HG02973 (cell line): ENCODE data around the gene ITPKB.
A peak's percentile ranks its signal among the peaks of the same experiment; 100 is the strongest.

Source experiments
- ATAC-seq: cut with Tn5 transposase; IDR thresholded peaks from one replicate; pipeline ENCODE4 v1.9.1; 2021; ENCODE audit warnings: moderate library complexity; ENCODE audit not compliant: unreplicated experiment

Gene ITPKB

GRCh38 chr1:226654668-226655055 lies 84.4 kb downstream of the ITPKB start:
- ATAC-seq: no peak

GRCh38 chr1:226654046-226654667 lies 84.9 kb downstream of the ITPKB start:
- ATAC-seq: no peak

- peak; percentile 66 for ATAC-seq
Observed at GRCh38 chr1:226653311-226653921, 85.7 kb downstream of the ITPKB start.

GRCh38 chr1:226652613-226653012 lies 86.5 kb downstream of the ITPKB start:
- no peak for ATAC-seq

- no peak for ATAC-seq
Observed at GRCh38 chr1:226651732-226652105, 87.4 kb downstream of the ITPKB start.

- no peak for ATAC-seq
Observed at GRCh38 chr1:226651041-226651731, 87.9 kb downstream of the ITPKB start.

GRCh38 chr1:226650236-226650841 lies 88.7 kb downstream of the ITPKB start:
- ATAC-seq: no peak

- no peak for ATAC-seq
Observed at GRCh38 chr1:226649780-226650179, 89.3 kb downstream of the ITPKB start.

GRCh38 chr1:226649244-226649643 lies 89.8 kb downstream of the ITPKB start:
- no peak for ATAC-seq

- ATAC-seq: no peak
Observed at GRCh38 chr1:226648421-226648820, 90.7 kb downstream of the ITPKB start.

- ATAC-seq: no peak
Observed at GRCh38 chr1:226647719-226648118, 91.4 kb downstream of the ITPKB start.

- no peak for ATAC-seq
Observed at GRCh38 chr1:226646870-226647449, 92.1 kb downstream of the ITPKB start.

- ATAC-seq: no peak
Observed at GRCh38 chr1:226646026-226646869, 92.8 kb downstream of the ITPKB start.

- ATAC-seq: no peak
Observed at GRCh38 chr1:226645279-226645976, 93.7 kb downstream of the ITPKB start.

- ATAC-seq: no peak
Observed at GRCh38 chr1:226644541-226645176, 94.4 kb downstream of the ITPKB start.

GRCh38 chr1:226643611-226644540 lies 95.2 kb downstream of the ITPKB start:
- peak; percentile 32 for ATAC-seq

- ATAC-seq: peak; percentile 72
Observed at GRCh38 chr1:226643177-226643576, 95.9 kb downstream of the ITPKB start.

GRCh38 chr1:226642421-226642820 lies 96.7 kb downstream of the ITPKB start:
- ATAC-seq: no peak
